HEK293T (cell line): ENCODE results near the gene TBC1D22A.

ENCODE experiments used
- CTCF ChIA-PET: fragments of 350-600 bp; formaldehyde crosslinking; extraction: SDS; loops from one replicate; lab custom pipeline; 2021; ENCODE audit warnings: antibody characterized with exemption, inconsistent platforms; lab: Yijun Ruan, JAX
- POLR2A ChIA-PET: fragments of 350-600 bp; formaldehyde crosslinking; extraction: SDS; loops from one replicate; lab custom pipeline; 2020; ENCODE audit warnings: antibody characterized with exemption, inconsistent platforms; lab: Yijun Ruan, JAX
- DNase-seq: peaks from one replicate; pipeline ENCODE4 v3.0.0; 2012; ENCODE audit warnings: mixed read lengths; ENCODE audit errors: extremely low spot score
- ARNT ChIP-seq: fragments of 450-650 bp; IDR thresholded peaks from 2 replicates; pipeline ENCODE4 v1.6.1; 2017; ENCODE audit warnings: mild to moderate bottlenecking
- BHLHE40 ChIP-seq: fragments of 450-650 bp; IDR thresholded peaks from 2 replicates; pipeline ENCODE4 v1.6.1; 2016; ENCODE audit warnings: mild to moderate bottlenecking, moderate library complexity, borderline replicate concordance
- CTBP1 ChIP-seq: fragments of 450-650 bp; IDR thresholded peaks from 2 replicates; pipeline ENCODE4 v1.6.1; 2016; ENCODE audit warnings: borderline replicate concordance
- ELF4 ChIP-seq: fragments of 450-650 bp; IDR thresholded peaks from 2 replicates; pipeline ENCODE4 v1.6.1; 2017; ENCODE audit warnings: antibody characterized with exemption
- FOXA1 ChIP-seq: fragments of 450-650 bp; IDR thresholded peaks from 2 replicates; pipeline ENCODE4 v1.6.1; 2016; ENCODE audit warnings: mild to moderate bottlenecking
- FOXK2 ChIP-seq: fragments of 450-650 bp; IDR thresholded peaks from 2 replicates; pipeline ENCODE4 v1.6.1; 2016; ENCODE audit warnings: mild to moderate bottlenecking
- FOXM1 ChIP-seq: fragments of 450-650 bp; IDR thresholded peaks from 2 replicates; pipeline ENCODE4 v1.6.1; 2017; ENCODE audit warnings: mild to moderate bottlenecking, borderline replicate concordance
- HDGF ChIP-seq: fragments of 450-650 bp; IDR thresholded peaks from 2 replicates; pipeline ENCODE4 v1.6.1; 2017; ENCODE audit warnings: antibody characterized with exemption, borderline replicate concordance
- L3MBTL2 ChIP-seq: fragments of 450-650 bp; conservative IDR thresholded peaks from 2 replicates; pipeline ENCODE4 v1.6.1; 2016; ENCODE audit warnings: mild to moderate bottlenecking
- LEF1 ChIP-seq: fragments of 450-650 bp; IDR thresholded peaks from 2 replicates; pipeline ENCODE4 v1.6.1; 2017; ENCODE audit warnings: mild to moderate bottlenecking, borderline replicate concordance
- NFRKB ChIP-seq: fragments of 450-650 bp; IDR thresholded peaks from 2 replicates; pipeline ENCODE4 v1.6.1; 2016; ENCODE audit warnings: mild to moderate bottlenecking, moderate library complexity
- PKNOX1 ChIP-seq: fragments of 450-650 bp; IDR thresholded peaks from 2 replicates; pipeline ENCODE4 v1.6.1; 2016
- SP1 ChIP-seq: fragments of 450-650 bp; IDR thresholded peaks from 2 replicates; pipeline ENCODE4 v1.6.1; 2017
- SUZ12 ChIP-seq: fragments of 450-650 bp; IDR thresholded peaks from 2 replicates; pipeline ENCODE4 v1.6.1; 2016; ENCODE audit warnings: mild to moderate bottlenecking
- TARDBP ChIP-seq: fragments of 450-650 bp; IDR thresholded peaks from 2 replicates; pipeline ENCODE4 v1.6.1; 2016
- ZNF384 ChIP-seq: fragments of 450-650 bp; IDR thresholded peaks from 2 replicates; pipeline ENCODE4 v1.6.1; 2016

TBC1D22A gene

GRCh38 chr22:46736705-46737104, 25.7 kb upstream of the TBC1D22A start:
- POLR2A ChIA-PET, result no interaction called here
- TF ChIP-seq ELF4 (no peak), NFRKB (no peak), TARDBP (no peak), FOXM1 (no peak), PKNOX1 (no peak), LEF1 (no peak), ZNF384 (no peak), BHLHE40 (no peak), HDGF (no peak), FOXA1 (no peak), L3MBTL2 (no peak), SP1 (no peak), SUZ12 (no peak)
- no peak for DNase-seq
- CTCF ChIA-PET, result no interaction called here

DNA sequence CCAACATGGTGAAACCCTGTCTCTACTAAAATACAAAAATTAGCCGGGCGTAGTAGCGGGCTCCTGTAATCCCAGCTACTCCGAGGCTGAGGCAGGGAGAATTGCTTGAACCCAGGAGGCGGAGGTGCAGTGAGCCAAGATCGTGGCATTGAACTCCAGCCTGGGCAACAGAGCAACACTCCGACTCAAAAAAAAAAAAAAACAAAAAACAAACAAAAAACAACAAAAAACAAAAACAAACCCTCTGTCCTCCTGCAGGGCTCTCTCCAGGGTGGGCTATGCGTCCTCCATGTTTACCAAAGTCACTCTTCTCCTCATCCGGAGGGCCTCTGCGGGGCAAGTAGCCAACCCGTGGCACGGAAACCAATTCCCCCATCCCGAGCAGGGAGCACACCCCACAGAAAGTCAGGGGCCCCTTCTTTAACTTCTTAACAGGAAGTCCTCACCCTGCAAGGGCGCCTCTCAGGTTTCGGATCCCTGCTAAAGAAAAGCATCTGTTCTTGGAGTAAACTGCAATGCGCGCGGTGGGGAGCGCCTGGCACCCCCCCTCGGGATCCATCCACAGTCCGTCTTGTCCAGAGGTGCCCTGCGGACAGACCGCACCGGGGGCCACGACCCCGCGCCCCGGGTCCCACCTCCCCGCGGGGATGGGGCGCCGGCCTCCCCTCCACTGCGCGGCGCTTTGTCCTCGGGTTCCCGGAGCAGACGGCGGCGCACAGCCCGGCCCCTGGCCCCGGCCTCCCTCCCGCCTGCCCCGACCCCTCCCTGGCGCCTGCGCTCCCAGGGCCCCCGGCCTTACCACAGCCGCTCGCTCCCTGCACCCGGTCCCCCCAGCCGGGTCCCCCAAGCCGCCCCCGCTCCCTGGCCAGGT, 25.1 kb upstream of the TBC1D22A start:
- CTCF ChIA-PET, result no interaction called here
- POLR2A ChIA-PET, result no interaction called here
- DNase-seq, result peak; percentile 57
- TF ChIP-seq PKNOX1, result no peak
- TF ChIP-seq FOXM1, result no peak

GRCh38 chr22:46737976-46738646, 24.3 kb upstream of the TBC1D22A start, which contains the start of gene CERK:
Gene CERK, minus strand, starts transcription at chr22:46738252. Its CDS starts 104 bp downstream, at chr22:46738148.
- TF ChIP-seq HDGF, result no peak
- TF ChIP-seq SP1, result no peak
- no peak for TF ChIP-seq NFRKB
- no peak for TF ChIP-seq ARNT
- TF ChIP-seq LEF1, result no peak
- no peak for TF ChIP-seq ELF4
- no peak for TF ChIP-seq SUZ12
- no peak for TF ChIP-seq CTBP1
- no peak for TF ChIP-seq L3MBTL2
- TF ChIP-seq FOXK2, result no peak
- no peak for TF ChIP-seq BHLHE40
- TF ChIP-seq FOXA1, result no peak
- TF ChIP-seq PKNOX1, result no peak
- no peak for TF ChIP-seq TARDBP
- no peak for TF ChIP-seq ZNF384
- no peak; the same call in 1 of the 2 replicates for TF ChIP-seq FOXM1
- ChIA-PET POLR2A (interaction anchor here (1.0 to 1.5 kb wide), 2 partner anchors 13 to 24 kb away, joined by 5 to 8 read pairs; partner anchors contain the start of gene TBC1D22A), CTCF (interaction anchor here (0.5 kb wide), 1 partner anchor 21 kb away, joined by 3 read pairs; no protein-coding TSS in a partner anchor)
- DNase-seq, result peak; percentile 77

DNA sequence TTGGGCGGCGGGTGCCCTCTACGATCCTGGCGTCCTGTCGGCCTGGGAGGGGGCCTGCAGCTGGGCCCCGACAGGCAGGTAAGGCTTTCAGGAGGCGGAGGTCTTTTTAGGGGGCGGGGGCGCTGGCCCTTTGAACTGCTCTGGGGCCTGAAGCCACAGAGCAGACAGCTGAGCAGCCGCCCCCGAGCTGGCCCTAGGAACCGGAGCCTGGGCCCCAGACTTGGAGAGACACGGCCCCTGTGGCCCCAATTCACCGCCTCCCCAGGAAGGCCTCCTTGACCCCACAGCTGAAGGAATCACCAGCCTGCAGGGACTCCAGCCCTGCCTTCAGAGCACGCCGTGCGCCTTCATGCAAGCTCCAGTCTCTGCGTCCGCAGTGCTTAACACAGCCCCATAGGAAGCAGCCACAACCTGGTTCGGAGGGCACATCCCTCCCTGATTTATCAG, 23.8 kb upstream of the TBC1D22A start:
- no peak for TF ChIP-seq HDGF
- TF ChIP-seq ELF4, result no peak
- no peak for TF ChIP-seq NFRKB
- no peak for TF ChIP-seq SUZ12
- TF ChIP-seq L3MBTL2, result no peak
- no peak for TF ChIP-seq FOXK2
- TF ChIP-seq LEF1, result no peak
- no peak for TF ChIP-seq FOXM1
- no peak for TF ChIP-seq BHLHE40
- no peak for TF ChIP-seq PKNOX1
- no peak for TF ChIP-seq ARNT
- TF ChIP-seq TARDBP, result no peak
- no peak for TF ChIP-seq SP1
- TF ChIP-seq ZNF384, result no peak
- TF ChIP-seq CTBP1, result no peak
- no peak for TF ChIP-seq FOXA1
- DNase-seq, result no peak
- CTCF ChIA-PET, result interaction anchor here (0.5 kb wide), 1 partner anchor 20 kb away, joined by 3 read pairs; no protein-coding TSS in a partner anchor
- POLR2A ChIA-PET, result interaction anchor here (1.0 to 1.5 kb wide), 2 partner anchors 12 to 24 kb away, joined by 5 to 8 read pairs; partner anchors contain the start of gene TBC1D22A
